ENCODE data around the gene PEX14. TPM values are rescaled to one million over a fixed set of nuclear protein-coding genes. Genes with fewer than 3 reads are reported as not detected.
"Not testable (repeated sequence)": the region's sequence is repeated elsewhere in the genome, so short reads cannot be mapped to it uniquely, and the experiment has no call there.

PEX14 gene
- total RNA-seq, 1 donor from 2014 or later: 28.2 TPM

- no peak for DNase-seq (ENCODE audit: extremely low read depth, low read depth, low spot score)
These were observed 15.7 kb downstream of the PEX14 start for GRCh38 chr1:10490286-10490970.

DNA sequence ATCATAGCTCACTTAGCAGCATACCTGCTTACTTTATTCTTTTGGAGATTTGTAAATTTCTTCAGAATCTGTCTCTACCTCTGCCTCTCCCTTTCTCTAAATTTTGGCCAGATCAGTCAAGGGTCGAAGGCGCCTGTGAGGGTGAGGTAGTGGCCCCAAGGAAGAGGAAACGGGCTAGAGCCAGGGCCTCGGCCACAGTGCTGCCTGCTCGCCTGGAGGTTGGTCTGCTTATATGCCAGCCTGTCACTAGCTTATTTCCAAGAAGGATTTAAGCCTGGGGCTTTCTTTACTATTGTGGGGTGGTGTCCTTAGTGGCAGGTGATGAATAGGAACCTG is 19.6 kb downstream of the PEX14 start:
- DNase-seq (ENCODE audit: extremely low read depth, low read depth, low spot score): no peak

- DNase-seq (ENCODE audit: extremely low read depth, low read depth, low spot score): no peak
These were observed 20.2 kb downstream of the PEX14 start for GRCh38 chr1:10494754-10495474.

DNA sequence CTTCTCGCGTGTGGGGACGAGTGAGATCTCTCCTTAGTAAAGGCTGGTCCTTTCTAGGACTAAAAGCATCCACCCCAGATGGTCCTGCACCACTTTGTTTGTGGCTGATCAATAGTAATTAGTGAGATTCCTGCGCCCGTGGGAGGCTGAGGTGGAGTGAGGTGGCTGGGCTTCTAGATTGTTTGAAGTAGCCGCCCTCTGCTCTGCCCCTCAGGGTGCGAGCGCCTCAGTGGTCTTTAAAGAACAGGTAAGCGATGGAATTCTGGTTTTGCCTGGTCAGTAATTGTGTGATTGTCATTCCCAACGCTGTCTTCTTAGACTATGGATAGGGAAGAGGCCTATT is 20.7 kb downstream of the PEX14 start:
- DNase-seq (ENCODE audit: extremely low read depth, low read depth, low spot score): no peak

- no peak for DNase-seq (ENCODE audit: extremely low read depth, low read depth, low spot score)
These were observed 21.2 kb downstream of the PEX14 start for GRCh38 chr1:10495952-10496351.

DNA sequence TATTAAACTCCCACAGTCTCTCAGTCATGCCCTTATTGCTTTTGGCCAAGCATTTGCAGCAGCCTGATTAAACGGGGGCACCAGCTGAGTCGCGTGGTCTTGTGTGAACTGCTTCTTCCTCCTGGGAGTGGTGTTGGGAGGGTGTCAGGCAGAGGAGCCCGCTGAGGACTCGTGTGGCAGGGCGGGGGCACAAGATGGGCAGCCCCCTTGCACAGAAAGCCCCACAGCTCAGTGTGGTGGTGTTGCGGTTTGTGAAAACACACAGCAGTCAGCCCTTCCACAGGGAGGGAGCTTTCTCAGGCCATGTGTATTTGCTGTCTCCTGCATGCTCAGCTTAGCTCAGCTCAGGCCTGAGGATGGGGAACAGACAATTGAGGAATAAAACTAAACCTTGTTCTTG is 22.4 kb downstream of the PEX14 start:
- DNase-seq (ENCODE audit: extremely low read depth, low read depth, low spot score): no peak

- DNase-seq (ENCODE audit: extremely low read depth, low read depth, low spot score): no peak
These were observed 23.5 kb downstream of the PEX14 start for GRCh38 chr1:10498231-10498630.

DNA sequence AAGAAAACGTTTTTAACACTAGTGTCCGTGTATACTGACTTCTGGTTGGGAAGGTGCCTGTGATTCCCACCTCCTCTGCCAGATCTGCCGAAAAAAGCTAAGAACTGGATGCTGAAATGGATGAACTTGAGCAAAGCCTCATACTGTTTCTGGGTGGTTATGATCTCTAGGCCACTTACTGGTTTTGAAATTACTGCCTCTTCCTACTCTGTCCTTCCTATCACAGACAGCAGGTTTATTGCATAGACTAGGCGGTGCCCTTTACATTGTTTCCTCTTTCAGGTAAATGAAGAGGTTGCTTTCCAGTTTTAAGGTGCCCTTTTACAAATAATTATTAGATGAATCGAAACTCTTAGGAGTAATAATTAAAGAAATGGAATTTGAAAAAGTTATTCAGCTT is 27.5 kb downstream of the PEX14 start:
- DNase-seq (ENCODE audit: extremely low read depth, low read depth, low spot score): no peak

DNA sequence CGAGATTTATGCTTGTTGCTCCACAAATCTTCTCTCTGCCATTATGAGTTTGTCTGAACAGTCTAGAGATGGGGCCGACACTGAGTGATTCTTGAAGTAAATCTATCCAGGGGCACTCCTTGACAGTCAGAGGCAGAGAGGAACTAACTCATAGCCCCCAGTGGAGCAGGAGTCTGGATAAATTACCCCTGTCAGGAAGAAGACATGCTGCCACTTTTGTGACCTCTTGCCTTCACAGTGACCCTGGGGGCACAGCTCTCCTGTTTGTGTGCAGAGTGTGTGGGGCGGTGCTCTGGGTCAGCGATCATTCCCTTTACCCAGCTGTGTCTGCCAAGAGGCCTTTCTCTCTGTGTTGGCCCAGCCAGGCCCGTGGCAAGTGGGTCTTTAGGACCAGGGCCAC is 29.5 kb downstream of the PEX14 start:
- DNase-seq (ENCODE audit: extremely low read depth, low read depth, low spot score): no peak

- not testable (repeated sequence) for DNase-seq (ENCODE audit: extremely low read depth, low read depth, low spot score)
These were observed 31.4 kb downstream of the PEX14 start for GRCh38 chr1:10506046-10506676.

GRCh38 chr1:10506677-10507047 is 31.9 kb downstream of the PEX14 start:
- DNase-seq (ENCODE audit: extremely low read depth, low read depth, low spot score): no peak

DNA sequence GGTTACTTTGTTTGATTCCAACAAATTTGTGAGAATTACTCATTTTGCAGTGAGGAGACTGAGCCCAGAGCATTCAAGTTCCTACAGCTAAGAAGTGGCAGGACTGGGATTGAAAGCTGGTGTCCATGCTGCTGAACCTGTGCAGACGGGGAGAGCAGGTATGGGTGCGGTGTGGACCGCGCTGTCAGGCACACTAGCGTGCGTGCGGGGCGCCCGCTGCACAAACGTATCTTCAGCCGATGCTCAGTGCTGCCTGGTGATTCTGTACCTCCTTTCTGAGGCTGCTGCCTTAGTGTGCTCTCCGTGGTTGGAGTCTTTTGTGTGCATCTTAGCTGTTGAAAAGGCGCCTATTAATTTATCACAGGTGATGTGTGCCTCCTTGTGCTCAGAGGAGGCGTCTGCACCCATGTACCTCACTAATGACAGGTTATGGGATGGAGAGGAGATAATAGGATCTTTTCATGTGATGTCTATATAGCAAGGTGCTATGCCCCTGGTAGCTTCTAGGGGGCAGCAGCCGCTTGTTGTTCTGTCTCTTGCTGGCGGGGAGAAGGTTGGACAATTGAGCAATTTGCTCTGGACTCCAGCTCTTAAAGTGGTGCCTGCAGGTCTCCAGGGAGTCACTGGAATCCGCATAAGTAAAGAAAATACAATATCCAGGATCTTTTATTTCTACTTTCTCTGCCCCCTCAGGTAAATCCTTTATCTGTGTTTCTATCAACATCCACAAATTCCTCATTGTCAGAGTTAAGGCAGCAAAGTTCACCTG is 32.5 kb downstream of the PEX14 start:
- DNase-seq (ENCODE audit: extremely low read depth, low read depth, low spot score): no peak

GRCh38 chr1:10508511-10508951 is 33.8 kb downstream of the PEX14 start:
- no peak for DNase-seq (ENCODE audit: extremely low read depth, low read depth, low spot score)

DNA sequence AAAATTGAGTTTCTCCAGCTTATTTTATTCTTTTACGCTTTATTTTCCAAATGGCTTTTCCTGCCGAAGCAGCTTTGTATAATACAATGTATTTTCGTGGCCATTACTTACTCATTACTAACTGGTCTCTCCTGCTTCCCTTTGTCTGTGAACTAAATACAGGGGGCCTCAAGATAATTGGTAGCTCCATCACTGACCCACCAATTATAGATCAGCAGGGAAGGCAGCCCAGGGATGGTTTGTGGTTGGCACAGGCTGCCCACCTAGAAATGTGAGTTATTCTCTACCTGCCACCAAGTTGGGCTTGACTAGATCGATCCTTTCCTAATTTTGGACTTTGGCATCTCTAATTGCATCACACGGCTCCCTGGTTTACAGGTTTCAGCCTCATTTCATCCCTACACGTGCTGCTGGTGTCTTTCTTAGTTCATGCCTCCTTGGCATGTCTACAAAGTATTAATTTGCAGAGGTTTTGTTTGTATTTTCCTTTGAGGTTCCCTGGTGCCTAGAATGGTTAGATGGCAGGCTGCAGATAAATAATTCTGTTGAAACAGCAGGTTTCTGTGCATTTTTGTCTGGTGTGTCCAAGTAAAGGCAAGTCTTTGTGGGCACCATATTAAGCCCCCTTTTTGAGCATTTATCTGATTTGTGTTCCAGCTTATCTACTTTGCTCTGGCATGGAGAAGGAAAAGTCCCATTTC is 35.2 kb downstream of the PEX14 start:
- no peak for DNase-seq (ENCODE audit: extremely low read depth, low read depth, low spot score)

GRCh38 chr1:10510520-10511493 is 36.1 kb downstream of the PEX14 start:
- no peak for DNase-seq (ENCODE audit: extremely low read depth, low read depth, low spot score)

- no peak for DNase-seq (ENCODE audit: extremely low read depth, low read depth, low spot score)
These were observed 36.7 kb downstream of the PEX14 start for GRCh38 chr1:10511494-10511885.

DNA sequence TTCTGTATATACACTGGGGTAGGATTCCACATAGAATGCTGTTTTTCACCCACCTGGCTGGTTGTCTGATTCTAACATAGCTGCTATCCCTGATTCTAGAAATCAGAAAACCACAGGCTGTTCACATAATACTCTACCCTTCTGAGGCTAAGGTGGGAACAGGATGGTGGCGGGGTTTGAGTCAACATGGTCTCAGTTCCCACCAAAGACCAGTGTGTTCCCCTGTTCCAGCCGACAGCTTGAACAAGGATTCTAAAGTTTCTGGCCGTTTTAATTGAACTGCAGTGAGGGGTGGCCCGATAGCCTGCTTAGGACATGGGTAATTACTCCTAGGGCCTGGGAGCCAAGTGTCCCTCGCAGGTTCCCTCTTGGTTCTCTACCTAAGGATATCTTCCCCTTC is 38.4 kb downstream of the PEX14 start:
- DNase-seq (ENCODE audit: extremely low read depth, low read depth, low spot score): no peak

- no peak for DNase-seq (ENCODE audit: extremely low read depth, low read depth, low spot score)
These were observed 39.9 kb downstream of the PEX14 start for GRCh38 chr1:10514490-10515235.
